Brain microvascular endothelial cell (primary cell): ENCODE measurements around the gene COL16A1.

Experiments
- DNase-seq: peaks from one replicate; pipeline ENCODE4 v3.0.0-alpha.2; 2020
- H3K27ac ChIP-seq: fragments of 250-450 bp; sonication (Bioruptor Pico); 2 replicates; pipeline ENCODE4 v1.5.1; 2020; ENCODE audit warnings: mild to moderate bottlenecking, moderate library complexity
- H3K27me3 ChIP-seq: fragments of 250-450 bp; sonication (Bioruptor Pico); replicated peaks from 2 replicates; pipeline ENCODE4 v1.5.1; 2020; ENCODE audit warnings: mild to moderate bottlenecking
- H3K36me3 ChIP-seq: fragments of 250-450 bp; sonication (Bioruptor Pico); replicated peaks from 2 replicates; pipeline ENCODE4 v1.5.1; 2020; ENCODE audit warnings: mild to moderate bottlenecking
- H3K4me3 ChIP-seq: 2 replicates; pipeline ENCODE4 v1.5.1; 2011; ENCODE audit warnings: low read depth, mild to moderate bottlenecking, control low read depth, low read length, moderate library complexity
- CTCF ChIP-seq: IDR thresholded peaks from 2 replicates; pipeline ENCODE4 v1.5.1; 2011; ENCODE audit warnings: low read depth, mild to moderate bottlenecking, moderate library complexity, low read length, control low read depth, inconsistent platforms; ENCODE audit errors: missing control alignments
- in situ Hi-C: cut with HindIII; loops from 2 replicates; pipeline ENCODE4 v1.10.0; 2017; ENCODE audit warnings: low sequenced_read_pairs, low pct_ligation_motif_present

The COL16A1 gene

GRCh38 chr1:31605908-31606427 is 97.8 kb downstream of the COL16A1 start:
- no peak overlapping the region for H3K4me3 ChIP-seq
- DNase-seq = peak; percentile 78
- no peaks in the 10 kb centered on the region for H3K36me3 ChIP-seq
- in situ Hi-C loops = no loop called here
- TF ChIP-seq CTCF = no peak
- H3K27me3 ChIP-seq = no peaks in the 10 kb centered on the region
- peak overlapping the region; percentile 18 for H3K27ac ChIP-seq
